GM19025 (cell line): ENCODE results near the gene CCNDBP1.
"Not testable (repeated sequence)": the region's sequence is repeated elsewhere in the genome, so short reads cannot be mapped to it uniquely, and the experiment has no call there.

ENCODE experiments used
- ATAC-seq: cut with Tn5 transposase; IDR thresholded peaks from one replicate; pipeline ENCODE4 v1.9.1; 2021; ENCODE audit warnings: mild to moderate bottlenecking, low read depth, moderate library complexity; ENCODE audit not compliant: unreplicated experiment

Gene CCNDBP1

GRCh38 chr15:43190178-43190577, 5.0 kb downstream of the CCNDBP1 start:
- ATAC-seq: no peak

- ATAC-seq: no peak
Measured at GRCh38 chr15:43193710-43194109, 8.5 kb downstream of the CCNDBP1 start.

- ATAC-seq: no peak
Measured at GRCh38 chr15:43194795-43195194, 9.6 kb downstream of the CCNDBP1 start.

DNA sequence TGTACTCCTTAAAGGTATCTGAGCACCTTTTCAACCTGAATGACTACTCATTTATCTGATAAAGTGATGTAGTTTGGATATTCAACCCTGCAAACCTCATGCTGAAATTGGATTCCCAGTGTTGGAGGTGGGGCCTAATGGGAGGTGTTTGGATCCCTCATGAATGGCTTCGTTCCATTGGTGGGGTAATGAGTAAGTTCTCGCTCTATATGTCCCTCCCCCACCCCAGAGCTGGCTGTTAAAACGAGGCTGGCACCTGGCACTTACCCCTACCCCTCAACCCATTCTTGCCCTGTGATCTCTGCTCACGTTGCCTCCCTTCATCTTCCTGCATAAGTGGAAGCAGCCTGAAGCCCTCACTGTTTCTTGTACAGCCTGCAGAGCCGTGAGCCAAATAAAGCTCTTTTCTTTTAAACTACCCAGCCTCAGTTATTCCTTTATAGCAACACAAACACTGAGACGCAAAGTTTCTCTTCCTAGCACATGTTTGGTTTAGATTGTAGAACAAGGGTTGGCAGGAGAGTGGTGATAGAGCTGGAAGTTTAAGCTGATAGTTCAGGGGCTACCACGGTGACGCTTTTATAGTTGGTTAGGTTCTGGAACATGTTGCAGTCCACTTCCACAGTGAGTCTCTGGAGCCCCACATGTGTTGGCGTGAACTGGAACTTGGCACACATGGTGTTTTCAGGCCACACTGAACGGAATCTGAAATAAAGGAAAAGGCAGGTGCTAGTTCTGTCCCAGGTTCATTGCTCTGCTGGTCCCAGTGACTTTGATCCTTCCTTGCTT, 11.8 kb downstream of the CCNDBP1 start:
- ATAC-seq: no peak

- not testable (repeated sequence) for ATAC-seq
Measured at GRCh38 chr15:43197773-43198172, 12.6 kb downstream of the CCNDBP1 start.

DNA sequence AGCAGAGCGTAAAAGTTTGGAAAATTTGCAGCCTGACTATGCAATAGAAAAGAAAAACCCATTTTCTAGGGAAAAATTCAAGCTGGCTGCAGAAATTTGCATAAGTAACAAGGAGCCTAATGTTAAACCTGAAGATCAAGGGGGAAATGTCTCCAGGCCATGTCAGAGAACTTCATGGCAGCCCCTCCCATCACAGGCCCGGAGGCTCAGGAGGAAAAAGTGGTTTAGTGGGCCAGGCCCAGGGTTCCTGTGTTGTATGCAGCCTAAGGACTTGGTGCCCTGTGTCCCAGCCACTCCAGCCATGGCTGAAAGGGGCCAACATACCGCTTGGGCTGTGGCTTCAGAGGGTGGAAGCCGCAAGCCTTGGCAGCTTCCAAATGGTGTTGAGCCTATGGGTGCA, 13.4 kb downstream of the CCNDBP1 start:
- ATAC-seq: not testable (repeated sequence)

GRCh38 chr15:43198992-43199391, 13.8 kb downstream of the CCNDBP1 start:
- no peak for ATAC-seq

- no peak for ATAC-seq
Measured at GRCh38 chr15:43199945-43200488, 14.8 kb downstream of the CCNDBP1 start.

DNA sequence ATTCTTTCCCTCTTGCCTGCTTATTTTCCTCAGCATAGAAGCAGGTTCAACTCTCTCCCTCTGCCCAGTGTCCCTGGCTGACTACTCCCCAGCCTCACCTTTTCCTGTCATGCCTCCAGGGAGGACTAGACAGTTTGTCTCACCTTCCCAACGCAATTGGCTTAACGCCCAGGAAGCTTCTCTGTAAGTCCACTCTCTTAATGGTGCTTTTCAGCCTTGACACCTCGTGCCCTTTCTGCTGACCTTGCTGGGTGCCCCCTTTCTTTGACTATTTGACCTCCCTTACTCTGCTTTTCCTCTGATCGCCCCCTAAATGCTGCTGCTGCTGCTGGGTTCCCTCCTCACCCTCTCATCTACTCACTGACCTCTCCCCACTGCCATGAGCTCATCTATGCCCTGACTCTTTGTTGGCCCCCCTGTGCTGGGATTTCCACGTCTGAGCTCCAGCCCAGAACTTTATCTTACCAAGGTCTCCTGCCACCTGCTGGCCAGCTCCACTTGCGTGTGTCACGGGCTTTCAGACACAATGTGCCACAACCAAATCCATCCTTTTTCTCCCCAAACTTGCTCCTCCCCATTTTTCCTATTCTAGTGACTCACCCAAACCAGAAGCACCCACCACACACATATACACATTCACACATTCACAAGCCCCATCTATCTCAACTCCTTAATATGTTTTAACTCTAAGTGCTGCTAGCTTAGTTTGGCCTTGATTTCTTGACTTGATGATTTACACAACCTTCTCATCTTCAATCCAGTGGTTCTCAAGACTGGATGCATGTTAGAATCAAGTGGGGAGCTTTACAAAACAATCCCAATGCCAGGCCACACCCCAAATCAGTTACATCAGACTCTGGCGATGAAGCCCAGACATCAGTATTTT, 19.1 kb downstream of the CCNDBP1 start:
- ATAC-seq: no peak

- no peak for ATAC-seq
Measured at GRCh38 chr15:43206054-43206453, 20.9 kb downstream of the CCNDBP1 start.

DNA sequence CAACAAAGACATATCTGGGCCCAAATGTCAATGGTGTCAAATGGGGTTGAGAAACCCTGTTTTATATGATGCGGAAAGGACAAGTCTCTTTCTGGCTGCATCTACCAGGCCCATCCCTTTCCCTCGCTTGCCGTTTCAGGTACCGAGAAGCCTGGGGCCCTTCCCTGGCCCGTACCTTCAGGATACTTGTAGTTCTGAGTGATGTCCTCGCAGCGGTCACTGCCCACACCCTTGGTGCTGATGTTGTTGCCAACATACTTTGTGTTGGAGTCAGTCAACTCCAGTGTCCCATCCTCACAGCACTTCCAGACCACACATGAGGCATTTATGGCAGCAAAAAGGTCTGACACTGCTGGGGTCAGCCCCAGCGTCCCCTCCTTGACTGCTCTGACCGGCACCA, 21.8 kb downstream of the CCNDBP1 start:
- ATAC-seq: no peak

DNA sequence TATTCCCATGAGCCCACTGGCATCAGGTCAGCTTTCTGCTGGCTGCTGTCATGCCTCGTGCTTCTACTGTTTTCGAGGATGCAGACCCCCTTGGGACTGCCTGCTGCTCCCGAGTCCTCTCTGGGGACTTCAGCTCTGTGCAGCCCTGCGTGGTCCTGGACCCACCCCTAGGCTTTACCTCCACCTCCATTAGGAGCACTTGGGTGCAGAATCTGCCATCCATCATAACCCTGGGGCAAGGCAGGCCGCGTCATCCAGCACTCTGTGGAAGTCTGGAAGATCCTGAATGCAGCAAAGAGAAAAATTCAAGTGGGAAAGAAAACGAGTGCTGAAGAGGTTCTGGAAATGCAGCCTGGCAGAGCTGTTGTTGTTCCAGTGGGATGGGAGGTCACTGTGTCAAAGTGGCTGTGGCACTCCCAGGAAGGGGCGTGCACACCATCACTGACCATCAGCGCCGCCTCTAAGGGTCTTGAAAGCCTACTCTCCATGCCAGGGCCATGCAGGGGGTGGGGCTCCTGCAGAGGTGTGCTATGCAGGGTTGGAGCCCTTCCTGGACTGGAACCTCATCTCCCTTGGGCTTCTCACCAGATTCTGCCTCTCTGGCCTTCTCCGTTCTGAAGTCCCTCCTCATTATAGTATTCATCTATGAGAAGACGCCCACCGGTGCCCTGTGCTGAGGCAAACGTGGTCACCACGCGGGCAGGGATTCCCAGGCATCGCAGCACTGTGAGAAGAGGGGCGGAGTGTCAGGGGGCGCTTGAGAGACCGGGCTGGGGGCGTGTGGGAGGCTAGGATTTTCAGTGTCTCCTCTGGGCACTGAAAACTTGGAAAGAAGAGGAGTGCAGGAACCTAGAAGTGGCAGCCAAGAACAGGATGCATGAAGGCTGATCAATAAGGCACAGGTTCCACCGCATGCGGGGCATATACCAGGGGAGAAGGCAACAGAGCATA, 23.1 kb downstream of the CCNDBP1 start:
- ATAC-seq: no peak

- ATAC-seq: no peak
Measured at GRCh38 chr15:43209059-43209824, 24.0 kb downstream of the CCNDBP1 start.

DNA sequence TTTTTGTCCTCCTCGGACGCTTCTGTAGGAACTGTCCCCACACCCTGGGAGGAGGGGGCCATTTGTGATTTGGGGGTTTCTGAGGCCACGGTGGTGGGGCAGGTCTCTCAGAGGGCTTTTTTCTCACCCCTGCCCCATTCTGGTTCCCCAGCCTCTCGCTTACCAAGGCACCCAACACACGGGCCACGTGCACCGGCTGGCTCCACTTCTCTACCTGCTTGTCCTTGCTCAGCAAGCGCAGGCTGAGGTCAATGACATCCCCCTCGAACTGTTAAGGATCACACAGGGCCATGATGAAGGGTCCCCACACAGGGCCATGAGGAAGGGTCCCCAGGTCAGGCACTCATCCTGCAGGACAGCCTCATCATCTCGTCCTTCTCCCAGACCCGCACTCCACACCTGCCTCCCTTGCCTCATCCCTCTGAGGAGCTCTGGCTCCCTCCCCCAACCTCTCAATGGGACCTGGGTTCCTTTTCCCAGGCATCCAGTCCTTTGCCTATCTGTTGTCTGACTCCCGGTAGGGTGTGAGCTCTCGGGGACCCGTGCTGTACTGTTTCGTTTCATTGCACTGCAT, 25.1 kb downstream of the CCNDBP1 start:
- no peak for ATAC-seq

GRCh38 chr15:43210807-43211206, 25.6 kb downstream of the CCNDBP1 start:
- no peak for ATAC-seq

GRCh38 chr15:43211224-43211735, 26.1 kb downstream of the CCNDBP1 start:
- no peak for ATAC-seq

DNA sequence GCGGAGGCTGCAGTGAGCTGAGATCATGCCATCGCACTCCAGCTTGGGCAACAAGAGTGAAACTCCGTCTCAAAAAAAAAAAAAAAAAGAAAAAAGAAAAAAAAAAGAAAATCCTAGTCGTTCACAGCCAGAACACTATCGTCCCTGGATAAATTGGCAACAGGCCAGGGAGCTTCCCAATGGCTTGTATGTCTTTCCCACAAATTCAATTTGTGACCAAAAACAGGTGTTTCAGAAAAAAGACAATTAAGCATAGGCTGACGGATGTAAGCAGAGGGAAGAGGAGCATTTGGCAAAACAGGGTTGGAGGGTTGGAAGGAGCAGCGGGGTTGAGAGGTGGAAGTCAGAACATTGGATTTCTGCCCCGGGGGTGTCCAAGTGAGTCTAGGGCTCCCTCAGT, 27.1 kb downstream of the CCNDBP1 start:
- ATAC-seq: no peak

GRCh38 chr15:43212951-43213350, 27.7 kb downstream of the CCNDBP1 start:
- no peak for ATAC-seq

GRCh38 chr15:43213466-43213865, 28.3 kb downstream of the CCNDBP1 start:
- ATAC-seq: no peak
